ENCODE measurements around the gene PDXDC1.

DNA sequence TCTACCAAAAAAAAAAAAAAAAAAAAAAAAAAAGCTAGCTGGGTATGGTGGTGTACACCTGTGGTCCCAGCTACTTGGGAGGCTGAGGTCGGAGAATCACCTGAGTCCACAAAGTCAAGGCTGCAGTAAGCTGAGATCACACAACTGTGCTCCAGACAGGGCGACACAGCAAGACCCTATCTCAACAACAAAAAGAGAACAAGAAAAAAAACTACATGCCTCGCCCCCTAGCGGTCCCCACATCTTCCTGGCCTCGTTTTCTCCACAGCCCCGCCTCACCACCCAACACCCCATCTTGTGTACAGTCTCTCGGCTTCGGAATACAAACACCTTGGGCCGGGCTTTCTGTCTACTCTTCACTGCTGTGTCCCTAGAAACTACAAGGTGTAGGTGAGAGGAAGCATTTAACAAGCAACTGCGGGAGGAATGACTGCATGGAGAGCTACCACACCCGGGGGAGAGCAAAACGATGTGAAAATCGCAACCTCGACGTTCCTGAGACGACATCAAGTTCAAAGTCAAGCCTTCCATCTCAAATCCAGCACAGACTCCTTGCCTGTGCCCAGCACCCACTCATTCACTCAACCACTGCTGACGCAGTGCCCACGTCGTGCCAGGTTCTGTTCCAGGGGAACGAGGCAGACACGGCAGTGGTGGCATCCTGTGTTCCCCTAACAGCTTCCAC is 72.0 kb downstream of the PDXDC1 start:
- TF ChIP-seq ZNF8 (CRISPR knock-in tag; IDR thresholded peaks at IDR 0.05) (no peak), ZFP30 (CRISPR knock-in tag; IDR thresholded peaks at IDR 0.05) (no peak), SNAI2 (CRISPR knock-in tag; IDR thresholded peaks at IDR 0.05) (no peak), ZNF70 (CRISPR knock-in tag; IDR thresholded peaks at IDR 0.05) (no peak)
- TF ChIP-seq, protein P1, sequence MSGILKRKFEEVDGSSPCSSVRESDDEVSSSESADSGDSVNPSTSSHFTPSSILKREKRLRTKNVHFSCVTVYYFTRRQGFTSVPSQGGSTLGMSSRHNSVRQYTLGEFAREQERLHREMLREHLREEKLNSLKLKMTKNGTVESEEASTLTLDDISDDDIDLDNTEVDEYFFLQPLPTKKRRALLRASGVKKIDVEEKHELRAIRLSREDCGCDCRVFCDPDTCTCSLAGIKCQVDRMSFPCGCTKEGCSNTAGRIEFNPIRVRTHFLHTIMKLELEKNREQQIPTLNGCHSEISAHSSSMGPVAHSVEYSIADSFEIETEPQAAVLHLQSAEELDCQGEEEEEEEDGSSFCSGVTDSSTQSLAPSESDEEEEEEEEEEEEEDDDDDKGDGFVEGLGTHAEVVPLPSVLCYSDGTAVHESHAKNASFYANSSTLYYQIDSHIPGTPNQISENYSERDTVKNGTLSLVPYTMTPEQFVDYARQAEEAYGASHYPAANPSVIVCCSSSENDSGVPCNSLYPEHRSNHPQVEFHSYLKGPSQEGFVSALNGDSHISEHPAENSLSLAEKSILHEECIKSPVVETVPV (CRISPR knock-in tag; IDR thresholded peaks at IDR 0.05): no peak

Data from SK-N-SH treated with all-trans-retinoic acid at 6 μM for 48 hours (cell line).